ENCODE measurements around the gene FKBP5.

Gene FKBP5

DNA sequence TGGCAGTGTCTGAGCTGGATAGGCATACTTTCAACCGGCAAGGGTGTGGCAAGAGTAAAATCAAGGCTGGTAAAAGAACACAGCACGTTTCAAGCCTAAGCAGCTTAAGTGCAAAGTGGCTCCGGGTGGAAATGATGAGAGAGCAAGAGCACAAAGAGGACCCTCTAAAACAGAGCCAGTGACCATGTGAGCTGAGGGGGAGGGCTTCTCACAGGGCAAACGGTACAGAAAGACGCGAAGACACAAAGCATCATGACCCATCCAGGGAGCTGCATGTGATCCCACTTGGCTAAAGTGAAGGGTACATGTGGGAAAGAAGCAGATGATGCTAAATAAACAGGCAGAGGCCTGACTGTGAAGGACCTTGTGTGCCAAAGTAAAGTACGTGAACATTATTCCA, 25.7 kb downstream of the FKBP5 start:
- no peak for DNase-seq

DNA sequence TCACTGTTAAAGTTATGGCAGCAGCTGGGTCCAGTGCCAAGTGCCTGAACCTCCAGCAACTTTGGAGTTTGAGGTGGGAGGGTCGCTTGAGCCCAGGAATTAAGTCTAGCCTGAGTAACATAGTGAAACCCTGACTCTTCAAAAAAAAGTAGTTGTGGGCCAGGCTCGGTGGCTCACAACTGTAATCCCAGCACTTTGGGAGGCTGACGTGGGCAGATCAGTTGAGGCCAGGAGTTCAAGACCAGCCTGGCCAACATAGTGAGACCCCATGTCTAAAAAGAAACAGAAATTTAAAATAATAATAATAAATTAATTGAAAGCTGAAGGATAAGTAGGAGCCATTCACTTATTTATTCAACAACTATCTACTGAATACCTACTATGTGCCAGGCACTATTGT, 33.8 kb downstream of the FKBP5 start:
- DNase-seq = no peak

GRCh38 chr6:35651244-35651643, 37.5 kb downstream of the FKBP5 start:
- DNase-seq = no peak

DNA sequence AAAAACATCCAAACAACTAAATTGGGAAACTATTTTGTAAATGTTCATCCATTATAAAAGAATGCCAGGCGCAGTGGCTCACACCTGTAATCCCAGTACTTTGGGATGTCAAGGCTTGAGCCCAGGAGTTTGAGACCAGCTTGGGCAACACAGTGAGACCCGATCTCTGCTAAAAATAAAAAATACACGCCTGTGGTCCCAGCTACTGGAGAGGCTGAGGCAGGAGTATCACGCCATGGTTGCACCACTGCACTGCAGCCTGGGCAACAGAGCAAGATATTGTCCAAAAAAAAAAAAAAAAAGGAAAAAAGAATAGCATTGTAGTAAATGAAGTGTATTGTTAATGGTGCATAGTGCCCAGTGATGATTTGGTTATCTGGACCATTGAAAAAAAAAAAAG, 38.7 kb downstream of the FKBP5 start:
- no peak for DNase-seq

GRCh38 chr6:35648203-35648602, 40.5 kb downstream of the FKBP5 start:
- DNase-seq = no peak

GRCh38 chr6:35647400-35647799, 41.3 kb downstream of the FKBP5 start:
- no peak for DNase-seq

DNA sequence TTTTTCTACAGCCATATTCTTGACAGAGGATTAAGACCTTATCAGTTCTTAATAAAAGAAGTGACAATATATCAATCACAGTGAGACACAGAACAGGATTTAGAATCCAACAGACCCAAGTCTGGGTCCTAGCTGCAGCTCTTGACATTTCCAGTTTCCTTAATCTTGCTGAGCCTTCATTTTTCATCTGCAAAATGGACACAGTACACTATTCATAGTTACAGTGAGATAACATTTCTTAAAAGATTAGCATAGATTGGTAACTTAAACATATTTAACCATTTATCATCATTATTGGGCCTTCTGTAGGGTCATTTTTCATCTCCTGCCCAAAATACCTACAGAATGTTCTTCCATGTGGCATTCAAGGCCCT, 45.6 kb downstream of the FKBP5 start:
- DNase-seq = no peak

DNA sequence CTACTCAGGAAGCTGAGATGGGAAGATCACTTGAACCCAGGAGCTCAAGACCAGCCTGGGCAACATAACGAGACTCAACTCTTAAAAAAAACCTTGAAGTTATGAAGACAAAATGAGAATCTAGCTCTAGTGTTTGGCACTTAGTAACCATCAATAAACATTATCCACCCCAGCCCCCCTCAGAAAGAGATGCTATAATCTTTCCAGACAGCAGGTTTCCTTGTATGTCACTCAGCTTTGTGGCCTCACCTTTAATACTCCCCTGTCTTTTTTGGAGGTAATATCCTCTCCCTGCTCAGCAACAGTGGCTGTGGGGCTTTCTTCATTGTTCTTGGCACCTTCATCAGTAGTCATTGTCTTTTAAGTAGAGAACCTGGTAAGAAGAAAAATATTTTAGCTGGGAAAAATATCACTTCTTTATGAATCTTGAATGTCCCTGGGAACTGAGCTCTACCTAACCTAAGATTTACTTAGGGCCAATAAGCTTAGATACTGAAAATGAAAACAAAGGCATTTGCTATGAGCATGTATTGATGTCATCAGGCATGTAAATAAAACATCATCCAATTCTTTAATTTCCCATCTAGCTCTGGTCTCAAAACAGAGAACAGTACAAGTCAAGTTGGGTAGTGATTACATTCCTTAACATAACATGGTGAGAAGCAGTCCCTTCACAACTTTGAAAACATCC, 46.1 kb downstream of the FKBP5 start:
- no peak for DNase-seq

GRCh38 chr6:35640017-35640664, 48.6 kb downstream of the FKBP5 start:
- no peak for DNase-seq

DNA sequence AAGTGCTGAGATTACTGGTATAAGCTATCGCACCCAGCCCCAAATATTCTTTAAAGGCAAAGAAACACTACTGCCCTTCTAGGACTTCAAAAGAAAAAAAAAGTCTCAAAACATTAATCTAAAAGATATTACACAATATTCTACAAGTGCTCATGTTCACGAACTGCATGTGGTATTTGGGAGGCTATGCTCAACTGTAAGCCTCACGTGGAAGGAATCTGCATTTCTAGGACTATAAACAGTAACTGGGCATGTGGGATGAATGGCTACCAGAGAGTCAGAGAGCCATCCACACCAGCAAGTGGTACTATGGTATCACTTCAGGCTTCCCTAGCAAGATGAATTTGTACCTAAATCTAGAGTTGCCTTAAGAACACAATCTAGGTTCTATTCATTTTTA, 50.0 kb downstream of the FKBP5 start:
- DNase-seq = no peak

- no peak for DNase-seq
These were observed 50.8 kb downstream of the FKBP5 start for GRCh38 chr6:35637911-35638310.

- no peak for DNase-seq
These were observed 52.8 kb downstream of the FKBP5 start for GRCh38 chr6:35635601-35636597.

DNA sequence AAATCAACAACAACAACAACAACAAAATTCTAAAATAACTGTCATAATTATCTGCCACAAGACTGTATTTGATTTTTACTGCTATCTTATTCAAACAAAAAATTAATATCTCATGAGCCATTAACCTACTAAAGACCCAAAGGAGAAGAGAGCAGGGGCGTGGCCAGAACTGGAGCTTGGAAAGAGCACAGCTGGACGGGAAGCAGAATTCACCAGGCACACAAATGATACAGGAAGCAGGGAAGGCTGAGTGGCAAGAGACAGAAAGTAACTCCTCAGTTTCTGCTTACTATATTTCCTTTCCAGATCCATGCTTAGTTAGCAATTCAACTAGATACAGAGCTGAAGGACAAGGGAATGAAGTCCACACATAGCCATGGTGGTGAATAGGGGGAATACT, 54.4 kb downstream of the FKBP5 start:
- no peak for DNase-seq

DNA sequence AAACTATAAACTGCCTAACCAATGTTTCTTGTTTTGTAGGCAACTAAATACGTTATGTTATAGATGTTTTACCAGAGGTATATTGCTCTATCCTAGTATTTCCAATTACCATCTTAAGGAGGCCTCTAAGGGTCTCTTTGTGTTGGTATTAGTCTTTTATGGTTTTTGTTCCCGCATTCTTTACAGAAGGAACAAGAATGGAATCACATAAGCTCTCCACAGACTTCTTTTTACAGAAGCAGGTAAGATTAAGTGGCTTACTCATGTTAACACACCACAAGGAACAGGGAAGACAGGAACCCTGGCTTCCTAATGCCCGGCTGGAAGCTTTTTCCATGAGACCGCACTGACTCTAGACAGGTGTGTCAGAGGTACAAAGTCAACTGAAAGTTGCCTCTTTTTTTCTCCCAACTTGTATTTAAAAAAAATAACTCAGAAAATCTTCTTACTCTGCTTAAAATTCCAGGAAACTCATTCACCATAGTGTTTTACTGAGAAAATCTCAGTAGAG, 55.1 kb downstream of the FKBP5 start:
- DNase-seq = no peak

DNA sequence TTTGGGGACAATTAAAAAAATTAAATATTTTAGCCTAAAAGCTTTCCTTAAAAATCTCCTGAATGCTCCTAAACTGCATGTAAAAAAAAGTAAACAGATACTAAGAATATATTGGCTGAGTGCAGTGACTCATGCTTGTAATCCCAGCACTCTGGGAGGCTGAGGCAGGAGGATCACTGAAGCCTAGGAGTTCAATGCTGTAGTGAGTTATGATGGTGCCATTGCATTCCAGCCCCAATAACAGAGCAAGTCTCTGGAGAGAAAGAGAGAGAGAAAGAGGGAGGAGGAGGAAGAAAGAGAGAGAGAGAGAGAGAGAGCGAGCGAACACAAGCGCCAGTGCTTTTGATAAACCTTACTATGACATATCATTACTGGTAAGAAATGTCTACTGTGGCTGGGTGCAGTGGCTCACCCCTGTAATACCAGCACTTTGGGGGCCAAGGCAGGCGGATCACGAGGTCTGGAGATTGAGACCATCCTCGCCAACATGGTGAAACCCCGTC, 58.8 kb downstream of the FKBP5 start:
- DNase-seq = no peak

DNA sequence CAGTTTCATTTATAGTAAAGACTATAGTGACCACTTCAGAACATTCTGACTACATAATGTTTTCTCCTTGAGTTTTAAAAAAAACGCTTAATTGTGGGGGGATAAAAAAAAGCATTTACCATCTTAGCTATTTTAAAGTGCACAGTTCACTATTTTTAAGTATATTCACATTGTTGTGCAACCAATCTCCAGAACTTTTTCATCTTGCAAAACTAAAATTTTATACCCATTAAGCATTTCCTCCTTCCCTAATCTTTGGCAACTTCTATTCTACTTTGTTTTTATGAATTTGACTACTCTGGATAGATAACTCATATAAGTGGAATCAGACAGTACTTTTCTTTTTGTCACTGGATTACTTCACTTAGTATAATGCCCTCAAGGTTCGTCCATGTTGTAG, 62.3 kb downstream of the FKBP5 start:
- no peak for DNase-seq

DNA sequence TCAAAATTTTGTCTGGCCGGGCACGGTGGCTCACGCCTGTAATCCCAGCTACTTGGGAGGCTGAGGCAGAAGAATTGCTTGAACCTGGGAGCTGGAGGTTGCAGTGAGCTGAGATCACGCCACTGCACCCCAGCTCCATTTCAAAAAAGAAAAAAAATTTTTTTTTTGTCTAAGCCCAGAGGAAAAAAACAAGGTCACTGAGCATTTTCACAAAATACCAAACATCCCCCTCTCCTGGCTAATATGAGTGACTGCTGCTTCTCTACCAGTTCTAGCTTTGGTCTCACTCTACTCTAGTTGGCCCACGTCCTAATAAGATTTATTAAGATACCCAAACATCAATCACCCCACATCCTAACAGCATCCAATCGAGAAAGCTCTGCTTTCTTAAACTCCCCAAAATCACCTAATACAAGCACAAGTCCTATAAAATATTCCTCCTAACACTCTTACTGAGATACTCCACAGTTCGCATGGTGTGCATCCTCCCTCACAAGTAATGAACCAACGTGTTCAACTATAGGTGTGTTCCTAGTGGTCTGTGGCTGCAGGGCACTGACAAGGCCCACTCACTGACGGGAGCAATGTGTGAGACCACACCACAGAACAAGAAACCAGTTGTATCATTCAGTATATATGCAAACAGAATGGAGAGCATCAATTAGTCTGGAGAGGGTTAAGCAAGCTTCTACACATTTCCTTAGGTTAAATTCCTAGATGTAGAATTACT, 64.2 kb downstream of the FKBP5 start:
- peak in 2 of 5 experiments; percentile 24 to 55 for DNase-seq

- DNase-seq = no peak
These were observed 66.4 kb downstream of the FKBP5 start for GRCh38 chr6:35622283-35622682.

GRCh38 chr6:35620706-35621105, 68.0 kb downstream of the FKBP5 start:
- no peak for DNase-seq

DNA sequence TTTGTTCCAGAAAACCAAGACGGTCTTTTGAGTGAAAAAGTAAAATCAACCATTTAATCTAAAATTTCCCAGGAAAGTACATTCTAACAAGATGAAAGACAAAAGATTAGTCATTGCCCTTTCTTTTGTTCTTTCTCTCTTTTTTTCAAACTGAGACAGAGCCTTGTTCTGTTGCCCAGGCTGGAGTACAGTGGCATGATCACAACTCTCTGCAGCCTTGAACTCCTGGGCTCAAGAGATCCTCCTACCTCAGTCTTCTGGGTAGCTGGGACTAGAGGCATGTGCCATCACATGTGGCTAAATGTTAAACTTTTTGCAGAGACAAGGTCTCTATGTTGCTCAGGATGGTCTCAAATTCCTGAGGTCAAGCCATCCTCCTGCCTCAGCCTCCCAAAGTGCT, 75.0 kb downstream of the FKBP5 start:
- no peak for DNase-seq

GRCh38 chr6:35611240-35611639, 77.5 kb downstream of the FKBP5 start:
- peak in 2 of 5 experiments; percentile 44 to 84 for DNase-seq

DNA sequence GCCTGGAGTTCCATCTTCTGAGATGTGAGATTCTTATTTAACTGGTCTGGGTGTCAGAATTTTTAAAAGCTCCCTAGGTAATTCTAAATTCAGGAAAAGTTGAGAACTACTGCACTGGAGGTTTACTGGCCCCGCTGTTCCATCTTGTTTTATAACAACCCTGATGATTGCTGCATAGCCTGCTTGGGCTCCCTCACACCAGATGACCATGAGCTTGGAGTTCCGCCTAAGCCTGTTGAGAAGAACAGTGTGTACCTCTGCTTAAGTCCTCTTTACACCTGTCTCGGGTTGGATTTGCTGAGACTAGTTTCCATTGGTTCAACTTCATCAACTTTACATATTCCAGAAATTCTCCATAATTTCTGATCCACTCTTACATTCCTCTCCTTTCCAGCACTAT, 77.9 kb downstream of the FKBP5 start:
- DNase-seq = no peak
